Caco-2 (cell line): ENCODE data around the gene MAP7. TPM values are rescaled to one million over a fixed set of nuclear protein-coding genes. Genes with fewer than 3 reads are reported as not detected.

Source experiments
- BruUV-seq: library from RNA; stranded (reverse); fragments of 400-500 nt; replicated peaks from 2 replicates; lab custom pipeline; 2021; lab: Mats Ljungman, UMichigan
- CTCF ChIA-PET: fragments of 300-600 bp; sonication (Branson Sonifier 250); formaldehyde crosslinking; loops from one replicate; lab custom pipeline; 2022; ENCODE audit warnings: antibody characterized with exemption; lab: Charles Lee
- POLR2A ChIA-PET: fragments of 300-600 bp; sonication (Branson Sonifier 250); formaldehyde crosslinking; loops from one replicate; lab custom pipeline; 2022; ENCODE audit warnings: antibody characterized with exemption; lab: Charles Lee
- DNase-seq, 2 experiments: peaks; one replicate each; pipeline versions ENCODE4 v3.0.0 to v3.0.0-alpha.2; 2020 to 2022
- H3K27me3 ChIP-seq: replicated peaks from 2 replicates; pipeline ENCODE4 v1.6.0; 2011; ENCODE audit warnings: low read length; ENCODE audit not compliant: control insufficient read depth, insufficient read depth
- H3K36me3 ChIP-seq: 2 replicates; pipeline ENCODE4 v1.5.1; 2011; ENCODE audit warnings: low read length; ENCODE audit not compliant: control insufficient read depth, insufficient read depth
- H3K4me1 ChIP-seq: fragments of 250-450 bp; sonication (Bioruptor Pico); 2 replicates; pipeline ENCODE4 v1.5.1; 2020; ENCODE audit warnings: mild to moderate bottlenecking
- H3K4me3 ChIP-seq: 2 replicates; pipeline ENCODE4 v1.5.1; 2011; ENCODE audit warnings: low read depth, mild to moderate bottlenecking, control low read depth, low read length
- H3K9me3 ChIP-seq: fragments of 250-450 bp; sonication (Bioruptor Pico); 2 replicates; pipeline ENCODE4 v1.5.1; 2020; ENCODE audit warnings: mild to moderate bottlenecking, moderate library complexity
- H3K27ac Mint-ChIP-seq: one replicate; pipeline ENCODE4 v1.8.0; 2022; ENCODE audit warnings: mixed read lengths; ENCODE audit not compliant: unreplicated experiment
- H3K27me3 Mint-ChIP-seq: one replicate; pipeline ENCODE4 v1.8.0; 2022; ENCODE audit warnings: mixed read lengths; ENCODE audit not compliant: insufficient read depth, unreplicated experiment
- H3K36me3 Mint-ChIP-seq: one replicate; pipeline ENCODE4 v1.8.0; 2022; ENCODE audit warnings: mild to moderate bottlenecking, mixed read lengths; ENCODE audit not compliant: insufficient read depth, unreplicated experiment
- H3K4me1 Mint-ChIP-seq: one replicate; pipeline ENCODE4 v1.8.0; 2022; ENCODE audit warnings: low read depth, mixed read lengths; ENCODE audit not compliant: unreplicated experiment
- H3K4me3 Mint-ChIP-seq: one replicate; pipeline ENCODE4 v1.8.0; 2022; ENCODE audit warnings: mild to moderate bottlenecking, moderate library complexity, mixed read lengths; ENCODE audit not compliant: unreplicated experiment
- H3K9me3 Mint-ChIP-seq: one replicate; pipeline ENCODE4 v1.8.0; 2022; ENCODE audit warnings: mixed read lengths; ENCODE audit not compliant: unreplicated experiment
- intact Hi-C: fragments of 100-400 bp; cut with micrococcal nuclease; formaldehyde crosslinking; loops from one replicate; pipeline ENCODE4 v1.10.0; 2022; ENCODE audit not compliant: unreplicated experiment
- total RNA-seq: library from RNA; stranded (reverse); gene quantifications from 2 replicates; pipeline ENCODE4 v1.2.3, GENCODE V29; 2022
- TF ChIP-seq, protein P1 (sequence below), 2 experiments: fragments of 200-600 bp in 1 of 2; IDR thresholded peaks; 1 replicate in 1 of 2; 2 replicates in 1 of 2; pipeline versions ENCODE4 v1.5.1 to v1.8.0; 2011 to 2022; ENCODE audit warnings: antibody characterized with exemption in 1 of 2, control low read depth in 1 of 2, inconsistent platforms in 1 of 2, low read depth in 1 of 2, low read length in 1 of 2, mild to moderate bottlenecking in 1 of 2, moderate library complexity in 1 of 2; ENCODE audit not compliant: insufficient read depth in 1 of 2, severe bottlenecking in 1 of 2, unreplicated experiment in 1 of 2

Gene MAP7
- total RNA-seq, 1 experiment from 2014 or later, result 55.3 TPM

DNA sequence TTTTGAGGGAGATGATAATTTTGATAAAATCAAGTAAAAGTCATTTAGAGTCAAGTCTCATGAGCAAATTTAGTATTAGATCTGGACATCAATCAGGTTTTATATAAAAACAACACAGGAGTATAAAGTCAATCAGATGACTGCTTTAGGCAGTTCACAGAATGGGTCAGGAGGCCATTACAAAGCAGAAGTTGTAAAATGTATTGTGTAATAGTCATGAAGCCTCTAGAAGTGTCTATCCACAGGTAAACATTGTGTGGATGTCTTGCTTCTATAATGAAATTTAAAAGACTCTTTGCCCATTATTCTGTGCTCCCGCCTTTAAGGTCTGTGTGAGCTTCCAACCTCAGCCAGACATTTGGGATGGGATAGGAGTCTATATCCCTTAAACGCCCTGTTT lies 28.8 kb downstream of the MAP7 start:
- H3K4me1 Mint-ChIP-seq, result peaks cover 8% of the 10 kb centered on the region
- Histone ChIP-seq H3K36me3 (no peaks in the 10 kb centered on the region), H3K4me3 (no peak overlapping the region), H3K9me3 (no peaks in the 10 kb centered on the region), H3K27me3 (no peaks in the 10 kb centered on the region), H3K4me1 (peaks cover 9% of the 10 kb centered on the region)
- no peak overlapping the region for H3K4me3 Mint-ChIP-seq
- intact Hi-C loops, result no loop called here
- CTCF ChIA-PET, result no interaction called here
- TF ChIP-seq, protein P1, sequence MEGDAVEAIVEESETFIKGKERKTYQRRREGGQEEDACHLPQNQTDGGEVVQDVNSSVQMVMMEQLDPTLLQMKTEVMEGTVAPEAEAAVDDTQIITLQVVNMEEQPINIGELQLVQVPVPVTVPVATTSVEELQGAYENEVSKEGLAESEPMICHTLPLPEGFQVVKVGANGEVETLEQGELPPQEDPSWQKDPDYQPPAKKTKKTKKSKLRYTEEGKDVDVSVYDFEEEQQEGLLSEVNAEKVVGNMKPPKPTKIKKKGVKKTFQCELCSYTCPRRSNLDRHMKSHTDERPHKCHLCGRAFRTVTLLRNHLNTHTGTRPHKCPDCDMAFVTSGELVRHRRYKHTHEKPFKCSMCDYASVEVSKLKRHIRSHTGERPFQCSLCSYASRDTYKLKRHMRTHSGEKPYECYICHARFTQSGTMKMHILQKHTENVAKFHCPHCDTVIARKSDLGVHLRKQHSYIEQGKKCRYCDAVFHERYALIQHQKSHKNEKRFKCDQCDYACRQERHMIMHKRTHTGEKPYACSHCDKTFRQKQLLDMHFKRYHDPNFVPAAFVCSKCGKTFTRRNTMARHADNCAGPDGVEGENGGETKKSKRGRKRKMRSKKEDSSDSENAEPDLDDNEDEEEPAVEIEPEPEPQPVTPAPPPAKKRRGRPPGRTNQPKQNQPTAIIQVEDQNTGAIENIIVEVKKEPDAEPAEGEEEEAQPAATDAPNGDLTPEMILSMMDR (IDR thresholded peaks at IDR 0.05; ENCODE audit: insufficient read depth in 1 of 2, low read depth in 1 of 2, low read length in 1 of 2, severe bottlenecking in 1 of 2, unreplicated experiment in 1 of 2), result no peak
- peaks cover 12% of the 10 kb centered on the region for H3K36me3 Mint-ChIP-seq
- BruUV-seq, result no TSS peak
- H3K9me3 Mint-ChIP-seq, result no peaks in the 10 kb centered on the region
- no peaks in the 10 kb centered on the region for H3K27me3 Mint-ChIP-seq
- POLR2A ChIA-PET, result no interaction called here
- DNase-seq, result no peak
- H3K27ac Mint-ChIP-seq, result no peak overlapping the region

DNA sequence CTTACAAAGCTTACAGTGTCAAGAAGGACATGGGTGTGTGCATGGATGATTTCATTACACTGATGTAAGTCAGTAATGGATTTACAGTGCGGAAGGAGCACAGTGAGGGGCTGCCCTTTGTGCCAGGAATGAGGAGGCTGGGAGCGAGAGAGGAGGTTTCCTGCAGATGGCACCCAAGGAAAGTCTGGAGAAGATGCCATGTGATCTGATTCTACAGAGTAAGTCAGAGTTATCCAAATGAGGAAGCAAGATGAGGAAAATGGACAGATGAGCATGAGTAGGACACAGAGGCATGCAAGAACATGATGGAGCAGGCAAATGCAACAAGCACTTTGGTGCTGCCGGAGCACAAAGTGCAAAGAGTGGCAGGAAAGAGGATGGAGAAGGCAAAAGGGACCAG lies 29.7 kb downstream of the MAP7 start:
- no TSS peak for BruUV-seq
- Mint-ChIP-seq H3K4me3 (no peak overlapping the region), H3K27me3 (no peaks in the 10 kb centered on the region), H3K36me3 (peaks cover 6% of the 10 kb centered on the region), H3K9me3 (no peaks in the 10 kb centered on the region), H3K4me1 (peaks cover 8% of the 10 kb centered on the region), H3K27ac (no peak overlapping the region)
- Histone ChIP-seq H3K4me1 (peaks cover 9% of the 10 kb centered on the region; the same call in 1 of the 2 replicates), H3K27me3 (no peaks in the 10 kb centered on the region), H3K4me3 (no peak overlapping the region), H3K9me3 (no peaks in the 10 kb centered on the region), H3K36me3 (no peaks in the 10 kb centered on the region)
- no peak for DNase-seq
- POLR2A ChIA-PET, result no interaction called here
- intact Hi-C loops, result no loop called here
- CTCF ChIA-PET, result no interaction called here
- TF ChIP-seq, protein P1 (IDR thresholded peaks at IDR 0.05; ENCODE audit: insufficient read depth in 1 of 2, low read depth in 1 of 2, low read length in 1 of 2, severe bottlenecking in 1 of 2, unreplicated experiment in 1 of 2), result no peak

DNA sequence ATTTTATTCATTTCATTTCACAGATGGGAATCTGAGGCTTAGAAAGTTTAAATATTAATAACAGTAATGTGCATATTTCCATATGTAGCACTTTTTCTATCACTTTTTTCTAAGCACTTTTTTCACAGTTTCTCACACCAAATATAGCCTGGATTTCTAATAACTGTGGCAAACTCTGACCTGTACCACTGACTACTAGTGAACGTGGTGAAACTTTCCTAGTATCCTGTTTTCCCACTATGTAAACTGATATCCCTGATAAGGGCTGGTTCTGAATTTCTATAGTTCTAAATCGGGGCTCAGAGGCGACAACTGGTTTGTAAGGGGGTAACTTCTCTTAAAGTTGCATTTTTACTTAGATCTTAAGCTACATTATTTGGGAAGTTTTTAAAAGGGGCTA lies 32.6 kb downstream of the MAP7 start:
- Mint-ChIP-seq H3K27me3 (no peaks in the 10 kb centered on the region), H3K36me3 (peaks cover 21% of the 10 kb centered on the region), H3K9me3 (no peaks in the 10 kb centered on the region), H3K4me1 (no peaks in the 10 kb centered on the region), H3K4me3 (no peak overlapping the region), H3K27ac (no peak overlapping the region)
- TF ChIP-seq, protein P1 (IDR thresholded peaks at IDR 0.05; ENCODE audit: insufficient read depth in 1 of 2, low read depth in 1 of 2, low read length in 1 of 2, severe bottlenecking in 1 of 2, unreplicated experiment in 1 of 2), result no peak
- ChIA-PET POLR2A (no interaction called here), CTCF (no interaction called here)
- Histone ChIP-seq H3K27me3 (no peaks in the 10 kb centered on the region), H3K4me1 (no peaks in the 10 kb centered on the region), H3K36me3 (0 out of 2 replicates have a peak, but pooled peaks cover 2% of the 10 kb centered on the region), H3K9me3 (no peaks in the 10 kb centered on the region), H3K4me3 (no peak overlapping the region)
- intact Hi-C loops, result no loop called here
- BruUV-seq, result no TSS peak
- no peak for DNase-seq
